SIG-M5 treated with dmso at 0.1 percent for 504 hours (cell line): ENCODE results near the gene GCH1.
"Not testable (repeated sequence)": the region's sequence is repeated elsewhere in the genome, so short reads cannot be mapped to it uniquely, and the experiment has no call there.

Experiments
- DNase-seq: peaks from one replicate; lab custom pipeline; 2025; ENCODE audit not compliant: unreplicated experiment; lab: John Stamatoyannopoulos, UW

Gene GCH1

GRCh38 chr14:54902521-54903420 is at the start of gene GCH1:
GCH1 (minus strand) TSS chr14:54902826; CDS start chr14:54902663, 163 bp downstream.
- DNase-seq, result peak; percentile 40

GRCh38 chr14:54947230-54947629 is 44.6 kb upstream of the GCH1 start:
- DNase-seq, result no peak

- no peak for DNase-seq
These were observed 43.9 kb upstream of the GCH1 start for GRCh38 chr14:54946500-54946899.

GRCh38 chr14:54944737-54945391 is 42.2 kb upstream of the GCH1 start:
- DNase-seq, result no peak

- peak; percentile 6 for DNase-seq
These were observed 40.3 kb upstream of the GCH1 start for GRCh38 chr14:54942913-54943312.

GRCh38 chr14:54936816-54937215 is 34.2 kb upstream of the GCH1 start:
- no peak for DNase-seq

GRCh38 chr14:54935958-54936357 is 33.3 kb upstream of the GCH1 start:
- no peak for DNase-seq

GRCh38 chr14:54935100-54935499 is 32.5 kb upstream of the GCH1 start:
- no peak for DNase-seq

- DNase-seq, result no peak
These were observed 30.4 kb upstream of the GCH1 start for GRCh38 chr14:54933006-54933405.

- no peak for DNase-seq
These were observed 29.1 kb upstream of the GCH1 start for GRCh38 chr14:54931598-54932340.

GRCh38 chr14:54931101-54931500 is 28.5 kb upstream of the GCH1 start:
- no peak for DNase-seq

- DNase-seq, result no peak
These were observed 26.9 kb upstream of the GCH1 start for GRCh38 chr14:54929556-54929955.

- DNase-seq, result no peak
These were observed 25.6 kb upstream of the GCH1 start for GRCh38 chr14:54928216-54928615.

GRCh38 chr14:54927551-54927950 is 24.9 kb upstream of the GCH1 start:
- DNase-seq, result no peak

GRCh38 chr14:54926570-54926969 is 23.9 kb upstream of the GCH1 start:
- DNase-seq, result not testable (repeated sequence)

- no peak for DNase-seq
These were observed 20.0 kb upstream of the GCH1 start for GRCh38 chr14:54922598-54922997.

- DNase-seq, result no peak
These were observed 17.4 kb upstream of the GCH1 start for GRCh38 chr14:54920052-54920451.

- no peak for DNase-seq
These were observed 16.7 kb upstream of the GCH1 start for GRCh38 chr14:54919330-54919729.

GRCh38 chr14:54918427-54918826 is 15.8 kb upstream of the GCH1 start:
- DNase-seq, result no peak

- no peak for DNase-seq
These were observed 13.5 kb upstream of the GCH1 start for GRCh38 chr14:54916101-54916500.

- no peak for DNase-seq
These were observed 7.4 kb upstream of the GCH1 start for GRCh38 chr14:54909817-54910558.
